ENCODE results near the gene FREM1.

The FREM1 gene

DNA sequence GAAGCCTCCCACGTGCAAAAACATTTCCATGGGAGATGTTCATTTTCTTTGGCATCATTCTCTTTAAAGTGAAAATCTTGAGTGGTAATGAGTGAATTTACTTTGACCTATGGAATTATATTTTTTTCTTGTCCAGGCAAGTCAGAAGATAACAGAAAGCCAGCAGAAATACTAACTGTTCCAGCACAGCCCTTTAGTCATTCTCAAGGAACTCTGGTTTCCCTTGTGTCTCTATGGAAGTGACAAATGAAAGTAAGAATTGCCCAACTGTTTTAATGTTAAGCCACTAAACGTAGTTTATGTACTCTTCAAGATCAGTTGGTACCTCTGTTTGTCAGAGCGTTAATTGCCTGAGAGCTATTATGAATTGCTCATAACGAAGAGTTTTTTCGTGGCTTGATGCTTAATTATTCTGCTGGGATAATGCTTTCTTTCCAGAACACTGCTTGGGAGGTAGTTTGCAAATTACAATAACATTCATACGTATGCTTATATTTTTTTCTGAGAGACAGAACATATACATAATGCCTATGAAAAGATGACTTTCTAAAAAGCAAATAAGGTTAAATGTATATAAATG is 103.2 kb downstream of the FREM1 start:
- Histone ChIP-seq H3K27ac (ENCODE audit: low read depth, low read length) (no peak overlapping the region), H3K36me3 (ENCODE audit: insufficient read depth, low read length) (peaks cover 40% of the 10 kb centered on the region), H3K4me3 (ENCODE audit: low read depth in 1 of 2, low read length in 2 of 2) (no peak overlapping the region), H3K9me3 (ENCODE audit: low read length) (no peaks in the 10 kb centered on the region), H3K9ac (ENCODE audit: low read length) (no peak overlapping the region), H3K4me1 (ENCODE audit: insufficient read depth, low read length) (no peaks in the 10 kb centered on the region), H3K27me3 (ENCODE audit: control insufficient read depth in 1 of 2, insufficient read depth in 2 of 2, low read length in 2 of 2) (no peaks in the 10 kb centered on the region)

GRCh38 chr9:14799030-14799429 is 111.2 kb downstream of the FREM1 start:
- Histone ChIP-seq H3K4me3 (ENCODE audit: low read depth in 1 of 2, low read length in 2 of 2) (no peak overlapping the region), H3K27ac (ENCODE audit: low read depth, low read length) (no peak overlapping the region), H3K4me1 (ENCODE audit: insufficient read depth, low read length) (no peaks in the 10 kb centered on the region), H3K9me3 (ENCODE audit: low read length) (no peaks in the 10 kb centered on the region), H3K36me3 (ENCODE audit: insufficient read depth, low read length) (peaks cover 40% of the 10 kb centered on the region), H3K9ac (ENCODE audit: low read length) (no peak overlapping the region), H3K27me3 (ENCODE audit: control insufficient read depth in 1 of 2, insufficient read depth in 2 of 2, low read length in 2 of 2) (no peaks in the 10 kb centered on the region)

GRCh38 chr9:14797435-14797834 is 112.8 kb downstream of the FREM1 start:
- Histone ChIP-seq H3K27ac (ENCODE audit: low read depth, low read length) (no peak overlapping the region), H3K36me3 (ENCODE audit: insufficient read depth, low read length) (peaks cover 53% of the 10 kb centered on the region), H3K9me3 (ENCODE audit: low read length) (no peaks in the 10 kb centered on the region), H3K4me3 (ENCODE audit: low read depth in 1 of 2, low read length in 2 of 2) (no peak overlapping the region), H3K4me1 (ENCODE audit: insufficient read depth, low read length) (no peaks in the 10 kb centered on the region), H3K27me3 (ENCODE audit: control insufficient read depth in 1 of 2, insufficient read depth in 2 of 2, low read length in 2 of 2) (no peaks in the 10 kb centered on the region), H3K9ac (ENCODE audit: low read length) (no peak overlapping the region)

GRCh38 chr9:14793389-14793788 is 116.8 kb downstream of the FREM1 start:
- H3K4me3 ChIP-seq (ENCODE audit: low read depth in 1 of 2, low read length in 2 of 2) = no peak overlapping the region
- no peaks in the 10 kb centered on the region for H3K9me3 ChIP-seq (ENCODE audit: low read length)
- H3K27ac ChIP-seq (ENCODE audit: low read depth, low read length) = no peak overlapping the region
- no peaks in the 10 kb centered on the region for H3K4me1 ChIP-seq (ENCODE audit: insufficient read depth, low read length)
- no peaks in the 10 kb centered on the region for H3K27me3 ChIP-seq (ENCODE audit: control insufficient read depth in 1 of 2, insufficient read depth in 2 of 2, low read length in 2 of 2)
- no peak overlapping the region for H3K9ac ChIP-seq (ENCODE audit: low read length)
- H3K36me3 ChIP-seq (ENCODE audit: insufficient read depth, low read length) = peaks cover 57% of the 10 kb centered on the region

DNA sequence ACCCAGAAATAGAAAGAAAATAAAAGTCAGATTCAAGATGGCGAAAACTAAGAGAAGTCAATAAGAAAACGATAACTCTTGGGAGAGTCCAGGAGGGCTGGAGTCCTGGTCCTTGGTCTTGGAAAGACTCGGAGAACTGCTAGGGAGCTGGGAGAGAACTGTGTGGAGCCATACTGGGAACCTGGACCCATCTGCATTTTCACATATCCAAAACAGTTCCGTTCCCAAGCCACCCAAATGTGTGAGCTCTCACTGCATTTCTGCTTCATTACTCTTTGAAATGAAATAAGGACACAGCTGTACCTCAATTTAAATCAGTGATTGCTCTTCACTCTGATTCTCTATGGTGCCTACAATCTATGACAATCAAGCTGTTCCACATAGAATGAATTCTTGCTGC is 119.6 kb downstream of the FREM1 start:
- Histone ChIP-seq H3K9me3 (ENCODE audit: low read length) (no peaks in the 10 kb centered on the region), H3K27me3 (ENCODE audit: control insufficient read depth in 1 of 2, insufficient read depth in 2 of 2, low read length in 2 of 2) (no peaks in the 10 kb centered on the region)

DNA sequence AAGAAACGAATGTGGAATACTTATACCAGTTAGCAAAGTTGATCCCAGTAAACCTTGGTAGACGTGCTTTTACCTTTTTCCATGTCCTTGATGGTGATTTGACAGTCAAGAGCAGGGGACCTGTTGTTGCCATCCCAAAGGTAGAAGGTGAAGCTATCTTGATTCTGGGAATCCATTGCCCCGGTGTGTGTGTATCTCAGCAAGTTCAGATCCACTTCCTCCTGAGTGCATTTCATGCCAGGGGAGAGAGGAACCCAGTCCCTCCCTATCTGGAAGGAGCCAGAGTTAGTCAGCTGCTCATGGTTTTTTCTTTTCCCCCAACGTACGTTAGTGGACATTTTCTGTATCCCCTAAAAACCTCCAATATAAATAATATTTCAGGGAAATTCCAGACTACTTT is 121.4 kb downstream of the FREM1 start:
- Histone ChIP-seq H3K36me3 (ENCODE audit: insufficient read depth, low read length) (peaks cover 40% of the 10 kb centered on the region), H3K9ac (ENCODE audit: low read length) (no peak overlapping the region), H3K27ac (ENCODE audit: low read depth, low read length) (no peak overlapping the region), H3K9me3 (ENCODE audit: low read length) (no peaks in the 10 kb centered on the region), H3K27me3 (ENCODE audit: control insufficient read depth in 1 of 2, insufficient read depth in 2 of 2, low read length in 2 of 2) (no peaks in the 10 kb centered on the region), H3K4me3 (ENCODE audit: low read depth in 1 of 2, low read length in 2 of 2) (no peak overlapping the region), H3K4me1 (ENCODE audit: insufficient read depth, low read length) (no peaks in the 10 kb centered on the region)

More for the DNA sequence above, 119.6 kb downstream of the FREM1 start:
- Histone ChIP-seq H3K4me3 (ENCODE audit: low read depth in 1 of 2, low read length in 2 of 2) (no peak overlapping the region), H3K27ac (ENCODE audit: low read depth, low read length) (no peak overlapping the region), H3K4me1 (ENCODE audit: insufficient read depth, low read length) (no peaks in the 10 kb centered on the region), H3K36me3 (ENCODE audit: insufficient read depth, low read length) (peaks cover 46% of the 10 kb centered on the region), H3K9ac (ENCODE audit: low read length) (no peak overlapping the region)

GRCh38 chr9:14783358-14783757 is 126.9 kb downstream of the FREM1 start:
- no peaks in the 10 kb centered on the region for H3K4me1 ChIP-seq (ENCODE audit: insufficient read depth, low read length)

DNA sequence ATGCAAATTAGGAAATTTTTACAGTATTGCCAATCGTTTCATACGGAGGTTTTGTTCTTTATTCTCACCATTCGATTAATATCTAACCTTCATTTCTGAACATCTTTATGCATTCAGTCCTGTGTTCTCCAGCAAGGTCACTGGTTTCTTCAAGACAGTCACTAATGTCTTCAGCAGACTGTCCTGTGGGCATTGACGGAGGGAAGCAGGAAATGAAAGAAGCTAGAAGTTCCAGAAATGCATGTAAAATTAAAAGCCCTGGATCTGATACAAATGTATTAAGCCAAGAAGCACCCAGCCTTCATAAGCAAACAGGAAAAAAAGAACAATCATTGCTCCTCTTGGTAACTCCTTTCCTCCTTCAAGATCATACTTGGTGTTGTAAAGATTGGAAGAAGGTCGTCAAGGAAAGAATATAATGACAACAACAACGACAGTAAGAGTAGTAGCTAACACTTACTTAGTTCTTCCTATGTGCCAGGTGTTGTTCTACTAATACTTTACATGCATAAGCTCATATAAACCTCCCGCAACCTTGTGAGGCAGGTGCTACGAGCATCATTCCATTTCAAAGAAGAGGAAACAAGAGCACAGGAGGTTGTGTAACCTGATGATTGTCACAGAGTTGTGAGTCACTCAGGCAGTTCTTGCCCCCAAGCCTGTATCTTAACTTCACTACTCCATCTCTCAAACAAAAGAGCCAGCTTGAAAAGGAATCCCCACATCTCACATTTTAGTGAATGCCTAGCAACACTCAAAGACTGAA is 127.8 kb downstream of the FREM1 start:
- Histone ChIP-seq H3K4me3 (ENCODE audit: low read depth in 1 of 2, low read length in 2 of 2) (no peak overlapping the region), H3K27me3 (ENCODE audit: control insufficient read depth in 1 of 2, insufficient read depth in 2 of 2, low read length in 2 of 2) (no peaks in the 10 kb centered on the region), H3K36me3 (ENCODE audit: insufficient read depth, low read length) (peaks cover 28% of the 10 kb centered on the region), H3K27ac (ENCODE audit: low read depth, low read length) (no peak overlapping the region), H3K9ac (ENCODE audit: low read length) (no peak overlapping the region), H3K4me1 (ENCODE audit: insufficient read depth, low read length) (no peaks in the 10 kb centered on the region), H3K9me3 (ENCODE audit: low read length) (no peaks in the 10 kb centered on the region)

More at GRCh38 chr9:14783358-14783757, 126.9 kb downstream of the FREM1 start:
- Histone ChIP-seq H3K27me3 (ENCODE audit: control insufficient read depth in 1 of 2, insufficient read depth in 2 of 2, low read length in 2 of 2) (no peaks in the 10 kb centered on the region), H3K4me3 (ENCODE audit: low read depth in 1 of 2, low read length in 2 of 2) (no peak overlapping the region), H3K9ac (ENCODE audit: low read length) (no peak overlapping the region), H3K27ac (ENCODE audit: low read depth, low read length) (no peak overlapping the region), H3K9me3 (ENCODE audit: low read length) (no peaks in the 10 kb centered on the region), H3K36me3 (ENCODE audit: insufficient read depth, low read length) (peaks cover 28% of the 10 kb centered on the region)

GRCh38 chr9:14780693-14781092 is 129.5 kb downstream of the FREM1 start:
- Histone ChIP-seq H3K9ac (ENCODE audit: low read length) (no peak overlapping the region), H3K27me3 (ENCODE audit: control insufficient read depth in 1 of 2, insufficient read depth in 2 of 2, low read length in 2 of 2) (no peaks in the 10 kb centered on the region), H3K27ac (ENCODE audit: low read depth, low read length) (no peak overlapping the region), H3K4me3 (ENCODE audit: low read depth in 1 of 2, low read length in 2 of 2) (no peak overlapping the region), H3K36me3 (ENCODE audit: insufficient read depth, low read length) (peaks cover 33% of the 10 kb centered on the region), H3K9me3 (ENCODE audit: low read length) (no peaks in the 10 kb centered on the region), H3K4me1 (ENCODE audit: insufficient read depth, low read length) (no peaks in the 10 kb centered on the region)

DNA sequence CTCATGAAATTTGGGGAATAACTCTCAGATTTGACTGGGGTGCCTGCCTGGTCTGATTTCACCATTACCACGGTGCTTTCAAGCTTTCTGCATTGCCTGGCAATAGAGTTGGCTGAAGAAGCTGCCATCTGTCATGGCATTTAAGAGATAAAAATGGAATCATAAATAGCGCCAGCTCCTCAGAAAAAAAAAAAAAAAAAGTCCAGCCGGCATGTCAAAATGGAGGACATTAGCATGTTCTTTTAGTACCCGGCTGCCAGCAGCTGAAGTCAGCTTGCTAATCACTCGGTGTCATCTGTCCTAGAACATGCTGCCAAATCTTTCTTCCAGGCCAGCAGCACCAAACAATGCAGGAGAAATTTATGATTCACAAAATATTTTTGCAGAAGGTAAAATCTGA is 130.0 kb downstream of the FREM1 start:
- no peak overlapping the region for H3K9ac ChIP-seq (ENCODE audit: low read length)
- no peaks in the 10 kb centered on the region for H3K27me3 ChIP-seq (ENCODE audit: control insufficient read depth in 1 of 2, insufficient read depth in 2 of 2, low read length in 2 of 2)
- no peak overlapping the region for H3K4me3 ChIP-seq (ENCODE audit: low read depth in 1 of 2, low read length in 2 of 2)
- H3K9me3 ChIP-seq (ENCODE audit: low read length) = no peaks in the 10 kb centered on the region
- H3K4me1 ChIP-seq (ENCODE audit: insufficient read depth, low read length) = no peaks in the 10 kb centered on the region
- H3K36me3 ChIP-seq (ENCODE audit: insufficient read depth, low read length) = peaks cover 34% of the 10 kb centered on the region
- H3K27ac ChIP-seq (ENCODE audit: low read depth, low read length) = no peak overlapping the region

DNA sequence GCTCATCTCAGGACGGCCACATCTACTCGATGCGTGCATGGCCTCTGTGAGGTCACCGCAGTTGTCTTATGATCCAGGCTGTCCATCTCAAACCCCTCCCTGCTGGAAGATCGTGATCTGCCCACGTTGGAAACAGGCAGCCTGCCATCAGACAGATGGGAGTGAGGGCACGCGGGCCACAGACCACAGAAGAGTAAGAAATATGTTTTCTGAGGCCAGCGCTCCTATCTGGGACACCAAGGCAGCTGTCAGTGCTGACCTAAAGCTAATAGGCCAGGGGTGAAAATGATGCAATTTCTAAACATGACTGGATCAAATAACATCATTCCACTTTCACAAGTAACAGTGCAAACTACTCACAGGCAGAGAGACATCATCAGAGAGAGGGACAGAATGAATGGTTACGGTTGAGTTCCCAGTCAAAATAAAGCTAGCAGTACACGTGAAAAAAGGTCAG is 130.6 kb downstream of the FREM1 start:
- Histone ChIP-seq H3K27ac (ENCODE audit: low read depth, low read length) (no peak overlapping the region), H3K4me3 (ENCODE audit: low read depth in 1 of 2, low read length in 2 of 2) (no peak overlapping the region), H3K27me3 (ENCODE audit: control insufficient read depth in 1 of 2, insufficient read depth in 2 of 2, low read length in 2 of 2) (no peaks in the 10 kb centered on the region), H3K9ac (ENCODE audit: low read length) (no peak overlapping the region), H3K36me3 (ENCODE audit: insufficient read depth, low read length) (peaks cover 40% of the 10 kb centered on the region), H3K9me3 (ENCODE audit: low read length) (no peaks in the 10 kb centered on the region), H3K4me1 (ENCODE audit: insufficient read depth, low read length) (no peaks in the 10 kb centered on the region)

DNA sequence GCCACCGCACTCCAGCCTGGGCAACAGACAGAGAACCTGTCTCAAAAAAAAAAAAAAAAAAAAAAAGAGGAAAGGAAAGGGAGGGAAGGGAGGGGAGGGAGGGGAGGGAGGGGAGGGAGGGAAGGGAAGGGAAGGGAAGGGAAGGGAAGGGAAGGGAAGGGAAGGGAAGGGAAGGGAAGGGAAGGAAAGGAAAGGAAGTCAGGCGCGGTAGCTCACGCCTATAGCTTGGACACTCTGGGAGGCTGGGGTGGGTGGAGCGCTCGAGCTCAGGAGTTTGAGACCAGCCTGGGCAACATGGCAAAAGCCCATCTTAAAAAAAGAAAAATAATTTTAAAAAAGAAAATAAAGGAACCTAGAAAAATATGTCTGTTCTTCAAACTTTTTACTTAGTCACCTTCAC is 131.7 kb downstream of the FREM1 start:
- no peaks in the 10 kb centered on the region for H3K4me1 ChIP-seq (ENCODE audit: insufficient read depth, low read length)
- no peak overlapping the region for H3K27ac ChIP-seq (ENCODE audit: low read depth, low read length)
- peaks cover 32% of the 10 kb centered on the region for H3K36me3 ChIP-seq (ENCODE audit: insufficient read depth, low read length)
- no peak overlapping the region for H3K4me3 ChIP-seq (ENCODE audit: low read depth in 1 of 2, low read length in 2 of 2)
- no peaks in the 10 kb centered on the region for H3K27me3 ChIP-seq (ENCODE audit: control insufficient read depth in 1 of 2, insufficient read depth in 2 of 2, low read length in 2 of 2)
- H3K9me3 ChIP-seq (ENCODE audit: low read length) = no peaks in the 10 kb centered on the region
- no peak overlapping the region for H3K9ac ChIP-seq (ENCODE audit: low read length)
